ENCODE results near the gene ZNF385B. TPM values are rescaled to one million over a fixed set of nuclear protein-coding genes. Genes with fewer than 3 reads are reported as not detected.

The ZNF385B gene
- total RNA-seq, 1 donor from 2014 or later = not detected

DNA sequence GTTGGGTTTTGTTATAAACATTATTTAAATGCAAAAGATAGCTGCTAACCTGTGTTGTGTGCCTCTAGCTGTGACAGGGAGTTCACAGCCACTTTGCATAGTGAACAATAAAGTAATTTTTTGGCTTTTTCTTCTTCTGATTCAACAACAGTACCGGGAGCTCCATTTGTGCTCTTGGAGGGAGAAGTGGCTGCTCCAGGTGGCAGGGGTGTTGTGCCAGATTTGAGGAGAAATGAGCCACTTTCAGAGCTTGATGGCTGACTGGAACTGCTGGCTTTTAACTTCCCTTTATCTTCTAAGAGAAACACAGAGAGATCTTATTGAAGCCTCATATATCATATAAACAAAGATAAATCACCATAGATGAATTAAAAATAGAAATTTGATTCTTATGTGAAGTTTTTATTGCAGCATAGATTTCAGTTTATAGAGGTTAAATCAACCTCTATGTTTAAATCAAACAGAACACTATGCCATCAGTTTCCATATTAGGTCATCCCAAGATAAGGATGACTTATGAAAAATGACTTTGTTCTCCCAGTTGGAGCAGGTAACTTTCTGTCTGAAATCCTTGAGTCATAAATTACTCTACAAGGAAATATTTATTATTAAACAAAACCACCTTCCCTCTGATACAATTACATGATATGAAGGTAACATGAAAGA, 414.8 kb downstream of the ZNF385B start:
- TF ChIP-seq, protein P1, sequence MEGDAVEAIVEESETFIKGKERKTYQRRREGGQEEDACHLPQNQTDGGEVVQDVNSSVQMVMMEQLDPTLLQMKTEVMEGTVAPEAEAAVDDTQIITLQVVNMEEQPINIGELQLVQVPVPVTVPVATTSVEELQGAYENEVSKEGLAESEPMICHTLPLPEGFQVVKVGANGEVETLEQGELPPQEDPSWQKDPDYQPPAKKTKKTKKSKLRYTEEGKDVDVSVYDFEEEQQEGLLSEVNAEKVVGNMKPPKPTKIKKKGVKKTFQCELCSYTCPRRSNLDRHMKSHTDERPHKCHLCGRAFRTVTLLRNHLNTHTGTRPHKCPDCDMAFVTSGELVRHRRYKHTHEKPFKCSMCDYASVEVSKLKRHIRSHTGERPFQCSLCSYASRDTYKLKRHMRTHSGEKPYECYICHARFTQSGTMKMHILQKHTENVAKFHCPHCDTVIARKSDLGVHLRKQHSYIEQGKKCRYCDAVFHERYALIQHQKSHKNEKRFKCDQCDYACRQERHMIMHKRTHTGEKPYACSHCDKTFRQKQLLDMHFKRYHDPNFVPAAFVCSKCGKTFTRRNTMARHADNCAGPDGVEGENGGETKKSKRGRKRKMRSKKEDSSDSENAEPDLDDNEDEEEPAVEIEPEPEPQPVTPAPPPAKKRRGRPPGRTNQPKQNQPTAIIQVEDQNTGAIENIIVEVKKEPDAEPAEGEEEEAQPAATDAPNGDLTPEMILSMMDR (IDR thresholded peaks at IDR 0.05) = no peak
- Mint-ChIP-seq H3K9me3 (peaks cover 3% of the 10 kb centered on the region), H3K4me3 (no peak overlapping the region), H3K27me3 (peaks cover 23% of the 10 kb centered on the region), H3K27ac (no peak overlapping the region), H3K36me3 (ENCODE audit: low read depth) (no peaks in the 10 kb centered on the region), H3K4me1 (peaks cover 3% of the 10 kb centered on the region)
- POLR2A ChIA-PET = no interaction called here
- CTCF ChIA-PET = interaction anchor here (1.0 to 1.6 kb wide), 2 partner anchors 224 to 228 kb away, joined by 3 to 6 read pairs; no protein-coding TSS in a partner anchor
- intact Hi-C loops (cut with micrococcal nuclease) = no loop called here
- ATAC-seq (ENCODE audit: low read depth) (no peak), DNase-seq (no peak)

DNA sequence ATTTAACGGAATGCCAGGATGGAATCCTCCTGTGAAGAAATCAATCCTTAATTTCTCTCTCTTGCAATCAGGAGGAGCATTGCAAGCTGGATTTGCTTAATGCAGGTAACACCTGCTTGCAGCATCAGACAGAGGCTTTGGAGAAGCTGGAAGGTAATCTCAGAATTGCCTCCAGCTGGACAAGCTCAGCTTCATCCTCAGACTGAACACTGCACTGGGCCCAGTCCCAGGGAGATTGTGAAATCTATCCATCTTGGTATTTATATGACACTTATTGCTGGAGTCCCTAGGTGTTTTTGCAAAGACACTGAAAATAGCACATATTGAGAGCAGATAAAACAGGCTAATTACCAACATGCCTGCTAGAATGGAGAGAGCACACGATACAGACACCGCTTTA, 417.4 kb downstream of the ZNF385B start:
- Mint-ChIP-seq H3K4me1 (peaks cover 2% of the 10 kb centered on the region), H3K27me3 (peaks cover 35% of the 10 kb centered on the region), H3K4me3 (no peak overlapping the region), H3K9me3 (peaks cover 2% of the 10 kb centered on the region), H3K36me3 (ENCODE audit: low read depth) (no peaks in the 10 kb centered on the region), H3K27ac (no peak overlapping the region)
- CTCF ChIA-PET = interaction anchor here (1.3 to 1.5 kb wide), 2 partner anchors 225 to 314 kb away, joined by 4 read pairs; no protein-coding TSS in a partner anchor
- intact Hi-C loops (cut with micrococcal nuclease) = no loop called here
- ATAC-seq (ENCODE audit: low read depth) = no peak
- POLR2A ChIA-PET = no interaction called here
- TF ChIP-seq, protein P1 (IDR thresholded peaks at IDR 0.05) = no peak
- DNase-seq = no peak

DNA sequence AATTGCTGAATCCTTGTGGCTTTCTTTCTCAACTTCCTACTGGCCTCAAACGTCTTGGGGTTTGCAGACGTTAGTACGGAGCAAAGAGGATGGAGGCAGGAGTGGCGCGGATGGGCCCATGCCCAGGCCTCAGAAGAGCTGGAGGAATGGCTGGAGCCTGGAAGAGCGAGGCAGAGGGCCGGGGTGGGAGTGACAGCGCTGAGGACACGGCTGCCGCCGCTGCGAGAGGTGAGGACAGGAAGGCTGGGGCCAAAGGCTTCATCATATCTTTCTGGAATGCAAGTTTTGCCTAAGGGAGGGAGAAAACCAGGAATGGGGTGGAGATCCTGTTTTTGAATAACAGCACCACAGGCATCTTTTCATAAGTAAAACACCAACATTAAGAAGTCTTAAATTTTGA, 418.2 kb downstream of the ZNF385B start:
- Mint-ChIP-seq H3K36me3 (ENCODE audit: low read depth) (no peaks in the 10 kb centered on the region), H3K9me3 (no peaks in the 10 kb centered on the region), H3K27ac (no peak overlapping the region), H3K27me3 (peaks cover 39% of the 10 kb centered on the region), H3K4me3 (no peak overlapping the region), H3K4me1 (no peaks in the 10 kb centered on the region)
- intact Hi-C loops (cut with micrococcal nuclease) = no loop called here
- CTCF ChIA-PET = interaction anchor here (1.3 to 1.5 kb wide), 2 partner anchors 224 to 314 kb away, joined by 4 read pairs; no protein-coding TSS in a partner anchor
- TF ChIP-seq, protein P1 (IDR thresholded peaks at IDR 0.05) = no peak
- ATAC-seq (ENCODE audit: low read depth) (no peak), DNase-seq (no peak)
- POLR2A ChIA-PET = no interaction called here

GRCh38 chr2:179442206-179442605, 419.2 kb downstream of the ZNF385B start:
- ChIA-PET POLR2A (no interaction called here), CTCF (interaction anchor here (2.1 to 3.3 kb wide), 2 partner anchors 20 to 223 kb away, joined by 7 to 33 read pairs; no protein-coding TSS in a partner anchor)
- H3K27me3 Mint-ChIP-seq = peaks cover 37% of the 10 kb centered on the region
- TF ChIP-seq, protein P1 (IDR thresholded peaks at IDR 0.05) = no peak
- intact Hi-C loops (cut with micrococcal nuclease) = no loop called here
- DNase-seq (no peak), ATAC-seq (ENCODE audit: low read depth) (no peak)
- H3K9me3 Mint-ChIP-seq = no peaks in the 10 kb centered on the region
- H3K27ac Mint-ChIP-seq = no peak overlapping the region
- no peaks in the 10 kb centered on the region for H3K4me1 Mint-ChIP-seq
- H3K4me3 Mint-ChIP-seq = no peak overlapping the region
- H3K36me3 Mint-ChIP-seq (ENCODE audit: low read depth) = no peaks in the 10 kb centered on the region

GRCh38 chr2:179441551-179441950, 419.9 kb downstream of the ZNF385B start:
- intact Hi-C loops (cut with micrococcal nuclease) = no loop called here
- DNase-seq (no peak), ATAC-seq (ENCODE audit: low read depth) (no peak)
- POLR2A ChIA-PET = no interaction called here
- Mint-ChIP-seq H3K4me1 (no peaks in the 10 kb centered on the region), H3K27ac (no peak overlapping the region), H3K4me3 (no peak overlapping the region), H3K9me3 (no peaks in the 10 kb centered on the region), H3K36me3 (ENCODE audit: low read depth) (no peaks in the 10 kb centered on the region), H3K27me3 (peaks cover 36% of the 10 kb centered on the region)
- TF ChIP-seq, protein P1 (IDR thresholded peaks at IDR 0.05) = no peak
- CTCF ChIA-PET = interaction anchor here (0.6 to 3.3 kb wide), 4 partner anchors 17 to 222 kb away, joined by 3 to 33 read pairs (median 6); no protein-coding TSS in a partner anchor
